A549 (cell line): Measurements from ENCODE around the gene RGS14. TPM values are rescaled to one million over a fixed set of nuclear protein-coding genes. Genes with fewer than 3 reads are reported as not detected.
A peak's percentile ranks its signal among the peaks of the same experiment; 100 is the strongest.

ENCODE experiments used
- ATAC-seq, 2 experiments: fragments of 200-7000 bp in 1 of 2; fragments of >200 bp in 1 of 2; cut with Nextera tagmentation in 1 of 2; cut with Tn5 transposase in 1 of 2; 3 replicates each; pipeline versions ENCODE4 v1.8.0 to v1.9.1; 2018 to 2020; ENCODE audit warnings: mild to moderate bottlenecking in 1 of 2, moderate library complexity in 1 of 2
- CTCF ChIA-PET: fragments of 300-600 bp; sonication (Branson Sonifier 250); formaldehyde crosslinking; extraction: SDS; loops from one replicate; lab custom pipeline; 2021; ENCODE audit warnings: antibody characterized with exemption, inconsistent platforms; lab: Yijun Ruan, JAX
- POLR2A ChIA-PET: fragments of 350-600 bp; formaldehyde crosslinking; extraction: SDS; loops from one replicate; lab custom pipeline; 2021; ENCODE audit warnings: antibody characterized with exemption, inconsistent platforms; lab: Yijun Ruan, JAX
- DNase-seq, 2 experiments: peaks; one replicate each; pipeline versions ENCODE4 v3.0.0 to v3.0.0-alpha.2; 2011 to 2016; ENCODE audit warnings: low read depth in 1 of 2, low spot score in 1 of 2
- FAIRE-seq: peaks from 2 replicates; lab custom pipeline; 2011; peaks lifted over from hg19 to GRCh38; lab: Jason Lieb, UNC
- H3K27ac ChIP-seq, 2 experiments: fragments of >200 bp; sonication (Bioruptor Twin); formaldehyde crosslinking; 3 replicates each; pipeline ENCODE4 v1.5.1; 2016 to 2017
- H3K4me1 ChIP-seq: fragments of >200 bp; sonication (Bioruptor Twin); formaldehyde crosslinking; 3 replicates; pipeline ENCODE4 v1.6.1; 2016
- H3K4me2 ChIP-seq: fragments of >200 bp; sonication (Bioruptor Twin); formaldehyde crosslinking; 3 replicates; pipeline ENCODE4 v1.6.1; 2016
- H3K4me3 ChIP-seq: fragments of >200 bp; sonication (Bioruptor Twin); formaldehyde crosslinking; 3 replicates; pipeline ENCODE4 v1.5.1; 2016
- H3K9me3 ChIP-seq: fragments of >200 bp; sonication (Bioruptor Twin); formaldehyde crosslinking; 3 replicates; pipeline ENCODE4 v1.6.1; 2016
- BHLHE40 ChIP-seq: IDR thresholded peaks from 2 replicates; pipeline ENCODE4 v1.6.1; 2012; ENCODE audit warnings: low read depth, low read length, inconsistent platforms
- CBX8 ChIP-seq: fragments of 200-600 bp; sonication (generic); IDR thresholded peaks from 2 replicates; pipeline ENCODE4 v1.6.1; 2016
- EHF ChIP-seq: fragments of 250-450 bp; sonication (Bioruptor Pico); IDR thresholded peaks from 2 replicates; pipeline ENCODE4 v1.5.0; 2020; ENCODE audit warnings: mild to moderate bottlenecking
- EHMT2 ChIP-seq: fragments of 200-600 bp; sonication (generic); IDR thresholded peaks from 2 replicates; pipeline ENCODE4 v1.6.1; 2016; ENCODE audit warnings: antibody characterized with exemption, low read depth, mild to moderate bottlenecking, moderate library complexity
- EP300 ChIP-seq, 2 experiments: fragments of >200 bp; sonication (Bioruptor Twin); formaldehyde crosslinking; IDR thresholded peaks; 2 replicates in 1 of 2; 3 replicates in 1 of 2; pipeline ENCODE4 v1.6.1; 2016 to 2017
- ESRRA ChIP-seq: fragments of 150-350 bp; IDR thresholded peaks from 2 replicates; pipeline ENCODE4 v1.6.1; 2014; ENCODE audit warnings: mild to moderate bottlenecking, low read length, borderline replicate concordance
- FOXS1 ChIP-seq: fragments of 250-450 bp; sonication (Bioruptor Pico); IDR thresholded peaks from 2 replicates; pipeline ENCODE4 v1.5.0; 2020; ENCODE audit warnings: mild to moderate bottlenecking, moderate library complexity
- HDAC2 ChIP-seq: fragments of 200-600 bp; sonication (generic); IDR thresholded peaks from 2 replicates; pipeline ENCODE4 v1.6.1; 2016
- HEYL ChIP-seq: fragments of 250-450 bp; sonication (Bioruptor Pico); IDR thresholded peaks from 2 replicates; pipeline ENCODE4 v1.8.0; 2021; ENCODE audit warnings: mild to moderate bottlenecking, moderate library complexity
- HOXB13 ChIP-seq: fragments of 250-450 bp; sonication (Bioruptor Pico); IDR thresholded peaks from 2 replicates; pipeline ENCODE4 v1.5.0; 2020; ENCODE audit warnings: low read depth, mild to moderate bottlenecking, moderate library complexity
- JUNB ChIP-seq: fragments of >200 bp; sonication (Bioruptor Twin); formaldehyde crosslinking; IDR thresholded peaks from 2 replicates; pipeline ENCODE4 v1.6.1; 2016
- KDM1A ChIP-seq: fragments of 200-600 bp; sonication (generic); IDR thresholded peaks from 2 replicates; pipeline ENCODE4 v1.6.1; 2016; ENCODE audit warnings: low read depth, mild to moderate bottlenecking
- KDM5A ChIP-seq: fragments of 200-600 bp; sonication (generic); IDR thresholded peaks from 2 replicates; pipeline ENCODE4 v1.6.1; 2016; ENCODE audit warnings: antibody characterized with exemption, mild to moderate bottlenecking
- NR3C1 ChIP-seq: fragments of >200 bp; sonication (Bioruptor Twin); formaldehyde crosslinking; IDR thresholded peaks from 3 replicates; pipeline ENCODE4 v1.6.1; 2017
- POLR2A ChIP-seq: IDR thresholded peaks from 2 replicates; pipeline ENCODE4 v1.6.1; 2012; ENCODE audit warnings: mild to moderate bottlenecking, low read length
- RAD21 ChIP-seq, 2 experiments: fragments of >200 bp in 1 of 2; sonication (Bioruptor Twin) in 1 of 2; formaldehyde crosslinking in 1 of 2; IDR thresholded peaks in 1 of 2; conservative IDR thresholded peaks in 1 of 2; 2 replicates in 1 of 2; 3 replicates in 1 of 2; pipeline ENCODE4 v1.6.1; 2012 to 2018; ENCODE audit warnings: inconsistent platforms in 1 of 2
- RCOR1 ChIP-seq: fragments of 150-350 bp; IDR thresholded peaks from 2 replicates; pipeline ENCODE4 v1.6.1; 2014; ENCODE audit warnings: antibody characterized with exemption, low read length, low read depth
- RNF2 ChIP-seq: fragments of 200-600 bp; sonication (generic); IDR thresholded peaks from 2 replicates; pipeline ENCODE4 v1.6.1; 2016; ENCODE audit warnings: low read depth, mild to moderate bottlenecking, antibody characterized with exemption, moderate library complexity, borderline replicate concordance
- SMC3 ChIP-seq: fragments of >200 bp; sonication (Bioruptor Twin); formaldehyde crosslinking; IDR thresholded peaks from 3 replicates; pipeline ENCODE4 v1.6.1; 2018; ENCODE audit warnings: inconsistent platforms
- TP53 ChIP-seq: fragments of 250-450 bp; sonication (Bioruptor Pico); IDR thresholded peaks from 2 replicates; pipeline ENCODE4 v1.5.0; 2021; ENCODE audit warnings: mild to moderate bottlenecking, moderate library complexity
- ZNF302 ChIP-seq: fragments of 250-450 bp; sonication (Bioruptor Pico); IDR thresholded peaks from 2 replicates; pipeline ENCODE4 v1.9.0; 2021; ENCODE audit warnings: inconsistent platforms, mild to moderate bottlenecking, moderate library complexity
- ZSCAN20 ChIP-seq: fragments of 250-450 bp; sonication (Bioruptor Pico); IDR thresholded peaks from 2 replicates; pipeline ENCODE4 v1.8.0; 2022; ENCODE audit warnings: mild to moderate bottlenecking, moderate library complexity
- WGBS: methylation state at CpG from one replicate; pipeline ENCODE4 v1.1.6; 2017; ENCODE audit errors: missing lambda C conversion rate; 5-methylcytosine and 5-hydroxymethylcytosine counted together
- polyA plus RNA-seq, 4 experiments: library from polyadenylated mRNA; depleted of rRNA in 3 of 4; stranded (reverse); fragments of >200 nt; fragmentation: RNase III in 1 of 4; extraction: RNeasy Plus Mini Kit Qiagen cat#74134 plus additional on column Dnase treatment in 1 of 4; gene quantifications; 2 replicates in 3 of 4; 3 replicates in 1 of 4; pipeline ENCODE4 v1.2.3, GENCODE V29; 2011 to 2017
- TF ChIP-seq, protein P1 (sequence below): fragments of 250-450 bp; sonication (Bioruptor Pico); IDR thresholded peaks from 2 replicates; pipeline ENCODE4 v1.5.0; 2021; ENCODE audit warnings: mild to moderate bottlenecking, moderate library complexity, borderline replicate concordance

RGS14 gene
- polyA plus RNA-seq, 2 of the 4 experiments (the other 2 are of a cell fraction), result 3.9 to 8.4 TPM

- no peak overlapping the region for H3K27ac ChIP-seq
- DNase-seq (no peak), ATAC-seq (no peak), FAIRE-seq (no peak)
- ChIA-PET CTCF (interaction anchor here (1.1 to 33.9 kb wide), 5 partner anchors 32 to 90 kb away, joined by 3 to 1107 read pairs (median 4); partner anchors contain the start of genes F12, PFN3 and SLC34A1), POLR2A (no interaction called here)
- no peak overlapping the region for H3K4me2 ChIP-seq
- TF ChIP-seq RAD21 (conservative IDR thresholded peaks at IDR 0.05 in 1 of 2, IDR thresholded peaks at IDR 0.05 in 1 of 2) (no peak), TP53 (no peak), SMC3 (no peak), EHMT2 (no peak), HEYL (CRISPR knock-in tag) (no peak), ZSCAN20 (CRISPR knock-in tag) (no peak), POLR2A (no peak), FOXS1 (CRISPR knock-in tag) (no peak), KDM1A (no peak), EHF (CRISPR knock-in tag) (no peak), BHLHE40 (no peak), HOXB13 (CRISPR knock-in tag) (no peak)
- WGBS, result 85% methylated on average over 9 of the region's 14 CpGs
- H3K9me3 ChIP-seq, result no peaks in the 10 kb centered on the region
- H3K4me1 ChIP-seq, result peaks cover 9% of the 10 kb centered on the region; the same call in 2 of the 3 replicates
- no peak overlapping the region for H3K4me3 ChIP-seq
These were observed 8.3 kb downstream of the RGS14 start for GRCh38 chr5:177365845-177366527.

DNA sequence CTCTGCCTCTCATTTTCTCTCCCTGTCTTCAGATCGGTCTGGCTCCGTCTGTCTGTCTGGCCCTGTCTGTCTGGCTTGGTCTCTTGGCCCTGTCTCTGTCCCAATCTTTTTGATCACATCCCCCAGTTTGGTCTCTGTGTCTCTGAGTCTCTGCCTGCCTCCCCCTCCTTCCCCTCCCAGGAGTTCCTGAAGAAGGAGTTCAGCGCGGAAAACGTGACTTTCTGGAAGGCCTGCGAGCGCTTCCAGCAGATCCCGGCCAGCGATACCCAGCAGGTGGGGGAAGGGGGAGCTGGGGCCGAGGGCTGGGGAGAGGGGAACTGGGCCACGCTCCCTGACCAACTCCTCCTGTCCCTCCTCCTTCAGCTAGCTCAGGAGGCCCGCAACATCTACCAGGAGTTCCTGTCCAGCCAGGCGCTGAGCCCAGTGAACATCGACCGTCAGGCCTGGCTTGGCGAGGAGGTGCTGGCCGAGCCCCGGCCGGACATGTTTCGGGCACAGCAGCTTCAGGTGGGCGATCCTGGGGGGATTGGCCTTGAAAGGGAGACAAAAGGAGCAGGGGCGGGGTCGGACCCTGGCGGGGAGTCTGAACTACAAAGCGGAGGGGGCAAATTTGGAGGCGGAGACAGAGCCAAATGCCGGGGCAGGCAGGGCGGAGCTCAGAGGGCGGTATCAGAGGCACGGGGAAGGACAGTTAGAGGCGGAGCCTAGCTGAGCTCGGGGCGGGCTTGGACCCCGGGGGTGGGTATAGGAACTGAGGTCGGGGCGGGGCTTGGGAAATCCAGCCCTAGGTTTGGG lies 9.0 kb downstream of the RGS14 start:
- H3K27ac ChIP-seq, result no peak overlapping the region
- FAIRE-seq (no peak), ATAC-seq (peak in 1 of 2 experiments; percentile 8; a peak in 1 of 6 replicates), DNase-seq (no peak)
- no peaks in the 10 kb centered on the region for H3K9me3 ChIP-seq
- no peak for TF ChIP-seq RAD21 (conservative IDR thresholded peaks at IDR 0.05 in 1 of 2, IDR thresholded peaks at IDR 0.05 in 1 of 2)
- no peak for TF ChIP-seq KDM5A
- TF ChIP-seq HOXB13 (CRISPR knock-in tag), result no peak
- TF ChIP-seq, protein P1, sequence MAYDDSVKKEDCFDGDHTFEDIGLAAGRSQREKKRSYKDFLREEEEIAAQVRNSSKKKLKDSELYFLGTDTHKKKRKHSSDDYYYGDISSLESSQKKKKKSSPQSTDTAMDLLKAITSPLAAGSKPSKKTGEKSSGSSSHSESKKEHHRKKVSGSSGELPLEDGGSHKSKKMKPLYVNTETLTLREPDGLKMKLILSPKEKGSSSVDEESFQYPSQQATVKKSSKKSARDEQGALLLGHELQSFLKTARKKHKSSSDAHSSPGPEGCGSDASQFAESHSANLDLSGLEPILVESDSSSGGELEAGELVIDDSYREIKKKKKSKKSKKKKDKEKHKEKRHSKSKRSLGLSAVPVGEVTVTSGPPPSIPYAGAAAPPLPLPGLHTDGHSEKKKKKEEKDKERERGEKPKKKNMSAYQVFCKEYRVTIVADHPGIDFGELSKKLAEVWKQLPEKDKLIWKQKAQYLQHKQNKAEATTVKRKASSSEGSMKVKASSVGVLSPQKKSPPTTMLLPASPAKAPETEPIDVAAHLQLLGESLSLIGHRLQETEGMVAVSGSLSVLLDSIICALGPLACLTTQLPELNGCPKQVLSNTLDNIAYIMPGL (CRISPR knock-in tag), result no peak
- TF ChIP-seq ESRRA, result no peak
- TF ChIP-seq RNF2, result no peak
- TF ChIP-seq HDAC2, result no peak
- no peak for TF ChIP-seq JUNB
- no peak for TF ChIP-seq EP300 (IDR thresholded peaks at IDR 0.05)
- TF ChIP-seq NR3C1, result no peak
- no peak for TF ChIP-seq ZNF302 (CRISPR knock-in tag)
- no peak for TF ChIP-seq SMC3
- TF ChIP-seq CBX8, result no peak
- TF ChIP-seq RCOR1, result no peak
- H3K4me2 ChIP-seq, result 0 out of 3 replicates have a peak overlapping the region, but pooled peaks have one; percentile 10
- ChIA-PET POLR2A (no interaction called here), CTCF (interaction anchor here (0.6 to 33.9 kb wide), 9 partner anchors 11 to 90 kb away, joined by 3 to 1107 read pairs (median 4); partner anchors contain the start of genes F12, PFN3 and SLC34A1)
- H3K4me3 ChIP-seq, result no peak overlapping the region
- peaks cover 15% of the 10 kb centered on the region; the same call in 2 of the 3 replicates for H3K4me1 ChIP-seq
- WGBS, result 79% methylated on average over 24 of the region's 36 CpGs
